ENCODE measurements around the gene PEA15.

Gene PEA15

GRCh38 chr1:160209321-160210046, 4.3 kb downstream of the PEA15 start:
- DNase-seq, result no peak

- DNase-seq, result no peak
These were observed 5.4 kb downstream of the PEA15 start for GRCh38 chr1:160210561-160210960.

DNA sequence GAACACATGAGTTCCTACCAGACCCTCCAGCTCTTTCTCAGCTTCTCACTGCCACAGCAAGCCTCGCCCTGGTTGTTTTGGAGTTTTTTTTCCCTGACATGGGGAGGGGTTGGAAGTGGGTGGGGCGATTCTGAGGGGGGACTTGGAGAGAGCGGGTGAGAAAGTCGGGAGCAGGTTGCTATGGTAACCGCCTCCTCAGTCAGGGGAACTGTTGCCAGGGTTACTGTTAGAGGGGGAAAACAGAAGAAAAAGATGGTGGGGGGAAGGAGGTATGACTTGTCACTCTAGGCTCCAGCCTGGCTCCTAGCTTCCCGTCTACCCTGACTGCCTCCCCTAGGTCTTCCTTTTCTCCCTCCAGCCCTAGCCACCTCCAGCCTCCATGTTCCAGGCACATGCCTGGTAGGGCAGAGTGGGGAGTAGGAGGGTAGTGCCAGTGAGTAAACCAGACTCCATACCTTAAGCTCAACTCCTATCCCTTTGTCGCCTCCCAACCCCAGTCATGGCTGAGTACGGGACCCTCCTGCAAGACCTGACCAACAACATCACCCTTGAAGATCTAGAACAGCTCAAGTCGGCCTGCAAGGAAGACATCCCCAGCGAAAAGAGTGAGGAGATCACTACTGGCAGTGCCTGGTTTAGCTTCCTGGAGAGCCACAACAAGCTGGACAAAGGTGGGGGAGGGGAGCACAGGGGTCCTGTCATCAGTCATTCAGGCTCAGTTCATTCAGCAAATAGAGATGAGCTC, 6.0 kb downstream of the PEA15 start:
- DNase-seq, result no peak

GRCh38 chr1:160214481-160215140, 9.4 kb downstream of the PEA15 start:
- DNase-seq, result no peak

- no peak for DNase-seq
These were observed 11.1 kb downstream of the PEA15 start for GRCh38 chr1:160216301-160216700.

DNA sequence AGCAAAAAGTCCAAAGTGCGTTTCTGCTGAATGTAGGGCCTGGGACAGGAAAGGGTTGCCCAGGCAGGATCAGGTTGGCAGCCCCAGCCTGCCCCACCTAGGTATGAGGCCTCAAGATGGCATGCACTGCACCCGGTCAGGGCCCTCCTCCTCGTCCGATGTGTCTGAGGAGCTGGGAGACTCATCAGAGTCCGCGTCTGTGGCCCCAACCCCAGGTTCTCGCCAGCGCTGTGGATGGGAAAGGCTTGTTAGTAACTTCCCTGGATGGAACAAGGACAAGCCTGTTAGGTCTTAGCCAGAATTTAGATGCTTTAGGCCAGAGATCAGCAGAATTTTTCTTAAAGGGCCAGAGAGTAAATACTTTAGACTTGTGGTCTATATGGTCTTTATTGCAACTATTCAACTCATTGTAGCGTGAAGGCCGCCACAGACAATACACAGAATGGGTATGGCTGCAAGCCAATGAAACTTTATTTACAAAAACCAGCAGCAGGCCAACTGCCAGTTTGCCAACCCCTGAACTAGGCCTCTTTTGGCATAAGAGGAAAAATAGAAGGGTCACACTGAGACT, 12.4 kb downstream of the PEA15 start:
- DNase-seq, result no peak

DNA sequence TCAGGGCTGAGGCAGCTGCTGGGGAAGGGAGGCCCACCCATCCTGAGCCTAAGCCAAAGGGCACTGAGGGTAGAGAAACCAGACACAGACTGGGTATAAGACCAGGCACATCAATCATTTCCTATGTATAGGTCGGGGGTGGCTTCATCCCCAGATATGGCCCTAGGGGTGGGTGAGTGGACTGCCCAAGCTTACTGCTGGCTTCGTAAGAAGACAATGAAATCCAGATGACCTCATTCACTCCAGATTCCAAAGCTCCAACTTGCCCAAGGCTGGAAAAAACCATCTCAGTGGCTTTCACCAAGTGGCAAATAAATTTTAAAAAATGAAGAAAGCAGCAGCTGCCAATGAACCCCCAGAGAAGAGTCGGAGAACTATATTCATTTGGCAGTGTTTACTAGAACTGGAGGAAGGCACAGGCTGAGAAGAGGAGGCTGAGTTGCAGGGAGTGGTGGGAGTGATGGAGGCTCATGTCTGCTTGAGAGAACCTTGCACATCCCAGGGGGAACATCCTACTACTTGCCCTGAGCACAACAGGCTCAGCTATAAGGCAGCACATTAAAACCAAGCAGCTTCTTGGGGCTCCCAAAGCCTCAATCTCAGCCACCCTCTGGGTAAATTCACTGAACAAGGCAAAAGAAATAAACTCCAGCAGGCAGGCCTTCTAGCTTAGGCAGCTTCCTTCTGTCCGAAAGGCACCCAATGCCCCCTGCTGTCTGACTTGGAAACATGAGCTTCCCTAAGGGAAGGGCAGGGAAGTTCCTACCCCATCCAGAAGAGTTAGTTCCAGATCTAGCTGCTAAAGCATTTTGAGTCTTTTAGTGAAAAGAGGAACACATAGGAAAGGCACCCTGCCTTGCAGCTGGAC, 14.1 kb downstream of the PEA15 start:
- DNase-seq, result no peak

DNA sequence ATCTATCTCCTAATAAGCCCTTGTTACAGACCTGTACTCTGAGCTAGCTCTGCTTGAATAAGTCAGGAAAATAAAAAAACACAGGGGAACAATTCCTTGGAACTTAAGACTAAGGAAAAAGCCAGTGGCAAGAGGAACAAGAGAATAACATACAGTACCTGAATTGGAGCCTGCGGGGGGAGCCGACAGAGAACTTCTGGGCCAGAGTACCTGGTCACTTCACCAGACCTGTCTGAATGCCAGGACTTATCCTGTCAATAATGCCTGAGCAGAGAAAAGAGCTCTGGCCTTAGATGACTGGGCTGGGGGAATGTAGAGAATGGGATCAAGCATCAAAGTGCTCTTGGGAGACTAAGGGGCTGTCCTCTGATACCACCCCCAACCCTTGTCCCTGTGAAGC, 15.1 kb downstream of the PEA15 start:
- DNase-seq, result no peak

- no peak for DNase-seq
These were observed 15.9 kb downstream of the PEA15 start for GRCh38 chr1:160221089-160221488.

- no peak for DNase-seq
These were observed 17.4 kb downstream of the PEA15 start for GRCh38 chr1:160222546-160222945.

DNA sequence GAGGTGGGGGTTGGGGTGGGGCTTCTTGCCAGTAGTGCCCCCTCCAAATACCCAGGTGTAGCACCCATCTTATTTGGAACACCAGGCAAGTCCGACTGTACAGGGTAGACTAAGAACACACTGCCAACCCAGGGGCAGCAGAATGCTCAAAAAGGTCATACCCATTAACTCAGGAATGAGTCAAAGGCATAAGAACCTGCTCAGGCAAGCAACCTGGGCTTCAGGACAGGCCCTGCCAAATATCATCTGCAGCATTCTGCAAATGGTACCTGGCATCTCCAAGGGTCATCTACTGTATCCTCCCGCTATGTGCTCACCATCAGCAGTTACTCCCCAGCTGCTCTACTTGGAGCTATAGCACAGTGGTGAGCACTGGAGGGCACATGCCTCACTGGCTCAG, 19.4 kb downstream of the PEA15 start:
- DNase-seq, result no peak

DNA sequence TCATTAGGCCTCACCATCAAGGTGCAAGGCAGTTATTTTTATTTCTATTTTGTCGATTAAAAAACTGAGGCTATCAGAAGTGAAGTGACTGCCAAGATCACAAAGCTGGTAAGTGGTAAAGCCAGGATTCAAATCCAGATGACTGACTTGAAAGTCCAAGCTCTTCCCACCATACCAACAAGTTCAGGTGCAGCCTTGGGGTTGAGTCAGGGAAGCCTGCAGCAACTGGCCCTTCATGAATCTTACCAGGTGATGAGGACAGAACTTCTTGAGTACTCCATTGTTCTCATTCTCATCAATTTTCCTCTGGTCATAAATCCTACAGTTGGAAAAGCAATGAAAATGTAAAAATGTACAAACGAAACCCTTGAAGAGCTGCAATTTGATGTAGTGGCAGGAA, 20.2 kb downstream of the PEA15 start:
- no peak for DNase-seq

DNA sequence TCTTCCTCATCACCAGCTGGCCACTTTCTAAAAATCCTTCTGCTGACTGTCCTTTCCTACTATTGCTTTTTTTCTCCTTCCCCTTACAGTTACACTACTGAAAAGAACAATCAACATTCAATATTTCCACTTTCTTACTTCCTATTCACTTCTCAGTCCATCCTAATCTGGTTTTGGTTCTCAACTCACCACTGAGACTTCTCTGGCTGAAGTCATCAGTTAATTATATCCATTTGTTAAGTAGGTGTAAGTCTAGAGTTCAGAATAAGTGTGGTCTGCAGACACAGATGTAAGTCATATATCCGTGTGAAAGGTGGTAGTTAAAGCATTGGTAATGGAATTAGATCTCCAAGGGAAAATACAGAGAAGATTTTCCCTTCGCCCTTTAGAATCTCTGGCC, 21.4 kb downstream of the PEA15 start:
- DNase-seq, result no peak

GRCh38 chr1:160227034-160227433, 21.9 kb downstream of the PEA15 start:
- DNase-seq, result no peak

DNA sequence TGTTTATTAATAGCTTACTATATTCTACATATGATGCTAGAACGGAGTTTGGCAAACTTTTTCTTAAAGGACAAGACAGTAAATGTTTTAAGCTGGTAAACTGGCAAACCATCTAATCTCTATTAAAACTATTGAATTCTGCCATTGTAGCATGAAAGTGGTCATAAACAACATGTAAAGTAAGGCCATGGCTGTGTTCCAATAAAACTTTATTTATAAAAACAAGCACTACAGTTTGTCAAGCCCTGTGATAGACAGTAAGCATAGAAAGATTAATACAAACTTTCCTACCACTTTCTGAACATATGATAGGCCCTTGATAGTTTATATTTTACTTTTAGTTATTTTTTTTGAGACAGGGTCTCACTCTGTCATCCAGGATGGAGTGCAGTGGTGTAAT, 22.4 kb downstream of the PEA15 start:
- no peak for DNase-seq

- DNase-seq, result no peak
These were observed 23.2 kb downstream of the PEA15 start for GRCh38 chr1:160228431-160228830.

GRCh38 chr1:160232911-160233310, 27.7 kb downstream of the PEA15 start:
- no peak for DNase-seq

DNA sequence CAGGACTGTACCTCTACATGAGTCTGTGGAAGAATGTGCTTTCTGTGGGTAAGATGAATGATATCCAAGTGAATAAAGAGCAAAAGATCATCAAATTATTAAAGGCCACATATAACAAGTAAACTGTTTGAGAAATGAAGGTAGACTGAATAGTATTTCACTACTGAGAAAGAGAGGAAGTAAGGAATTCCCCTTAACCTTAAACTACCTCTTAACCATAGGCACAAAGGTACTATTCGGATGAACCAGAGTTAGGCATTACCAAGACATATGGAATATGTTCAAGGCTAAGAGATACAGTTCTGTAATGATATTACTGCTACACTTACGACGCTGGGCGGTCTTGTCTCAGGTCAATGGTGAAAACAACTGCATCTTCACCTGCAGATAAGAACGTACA, 31.6 kb downstream of the PEA15 start:
- DNase-seq, result no peak

DNA sequence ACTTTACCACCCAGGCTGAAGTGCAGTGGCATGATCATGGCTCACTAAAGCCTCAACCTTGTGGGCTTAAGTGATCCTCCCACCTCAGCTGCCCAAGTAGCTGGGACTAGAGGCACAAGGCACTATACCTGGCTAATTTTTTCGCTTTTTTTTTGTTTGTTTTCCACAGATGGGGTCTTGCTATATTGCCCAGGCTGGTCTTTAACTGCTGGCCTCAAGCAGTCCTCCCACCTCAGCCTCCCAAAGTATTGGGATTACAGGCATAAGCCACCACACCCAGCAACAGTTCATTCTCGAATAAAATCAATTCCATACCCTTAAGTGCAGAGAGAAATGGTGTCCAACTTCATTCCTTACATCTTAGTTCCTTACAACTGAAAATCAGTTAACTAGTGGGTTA, 32.4 kb downstream of the PEA15 start:
- no peak for DNase-seq

DNA sequence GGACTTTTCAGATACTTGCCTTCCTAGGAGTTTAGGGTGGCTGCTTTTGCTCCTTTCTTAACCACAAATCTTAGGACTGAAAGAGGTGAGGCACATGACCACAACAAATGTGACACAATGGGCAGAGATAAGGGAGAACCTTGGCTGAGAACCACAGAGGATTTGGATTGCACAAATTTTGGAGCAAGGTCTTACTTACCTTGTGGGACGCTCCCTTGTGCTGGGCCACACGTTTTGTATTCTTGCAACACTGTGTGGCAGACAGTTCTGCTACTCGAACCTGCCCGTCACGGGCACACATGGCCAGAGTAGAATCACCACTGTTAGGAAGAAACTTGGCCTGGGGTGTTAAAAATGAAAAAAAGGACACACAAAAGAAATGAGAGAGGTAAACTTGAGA, 33.2 kb downstream of the PEA15 start:
- no peak for DNase-seq

DNA sequence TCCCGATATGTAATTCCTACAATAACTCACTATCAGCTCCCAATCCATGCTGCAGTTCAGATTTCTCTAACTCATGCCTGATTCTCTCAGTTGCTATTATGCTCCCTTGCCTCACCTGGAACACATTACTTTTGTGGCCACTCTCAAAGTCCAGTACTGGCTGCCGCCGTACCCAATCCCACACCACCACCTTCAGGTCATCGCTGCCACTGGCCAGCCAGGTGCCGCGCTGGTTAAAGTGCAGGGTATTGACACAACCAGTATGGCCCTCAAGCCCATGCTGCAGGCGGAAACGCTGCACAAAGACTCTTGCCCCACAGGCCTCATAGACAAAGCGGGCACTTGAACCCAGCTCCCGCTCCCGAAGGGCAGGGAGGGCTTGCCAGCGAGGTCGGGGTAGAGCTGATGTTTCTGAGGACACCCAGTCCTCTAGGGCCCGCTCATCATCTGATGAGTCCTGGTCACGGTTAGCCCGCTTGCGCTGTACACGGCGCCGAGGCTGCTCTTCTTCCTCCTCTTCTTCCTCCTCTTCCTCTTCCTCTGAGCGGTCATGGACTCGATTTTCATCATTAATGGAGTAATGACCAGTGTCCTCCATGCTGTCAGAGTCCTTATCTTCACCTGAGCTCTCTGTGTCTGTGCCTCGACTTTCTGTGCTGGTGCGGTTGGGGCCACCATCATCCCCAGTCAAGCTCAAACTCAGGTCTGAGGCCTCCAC, 34.6 kb downstream of the PEA15 start:
- DNase-seq, result no peak

- no peak for DNase-seq
These were observed 38.6 kb downstream of the PEA15 start for GRCh38 chr1:160243767-160244166.

Data from activated CD4-positive, CD25-positive, alpha-beta regulatory T cell treated with anti-CD3 and anti-CD28 coated beads, Interleukin-2, amount 50 U/mL, for 72 hours (primary cell).